Measurements from ENCODE around the gene KCTD8. TPM values are rescaled to one million over a fixed set of nuclear protein-coding genes. Genes with fewer than 3 reads are reported as not detected.

The KCTD8 gene
- total RNA-seq, 4 donors from 2014 or later = 0.63 to 1.5 (median 1.1) TPM; not detected in 1

DNA sequence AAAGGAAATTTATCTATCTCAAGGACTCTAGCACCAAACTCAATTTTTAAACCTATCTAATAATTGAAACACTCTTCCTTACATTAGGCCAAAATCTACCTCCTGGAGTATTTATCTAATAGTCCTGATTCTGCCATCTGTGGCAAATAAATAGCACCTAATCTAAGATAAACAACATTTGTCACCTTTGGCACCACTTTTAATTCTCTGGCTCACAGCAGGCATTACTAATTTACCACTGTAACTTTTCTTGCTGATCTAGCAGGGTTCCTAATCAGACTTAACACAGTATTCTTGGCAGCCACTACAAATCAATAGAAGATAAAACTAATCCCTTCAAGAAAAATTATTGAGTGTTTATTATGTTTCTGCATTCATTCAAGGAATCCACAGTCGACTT lies 161.1 kb downstream of the KCTD8 start:
- Histone ChIP-seq H3K36me3 (no peaks in the 10 kb centered on the region), H3K9me3 (no peaks in the 10 kb centered on the region), H3K27me3 (no peaks in the 10 kb centered on the region), H3K4me1 (no peaks in the 10 kb centered on the region), H3K27ac (no peak overlapping the region), H3K4me3 (no peak overlapping the region)
- TF ChIP-seq, protein P1, sequence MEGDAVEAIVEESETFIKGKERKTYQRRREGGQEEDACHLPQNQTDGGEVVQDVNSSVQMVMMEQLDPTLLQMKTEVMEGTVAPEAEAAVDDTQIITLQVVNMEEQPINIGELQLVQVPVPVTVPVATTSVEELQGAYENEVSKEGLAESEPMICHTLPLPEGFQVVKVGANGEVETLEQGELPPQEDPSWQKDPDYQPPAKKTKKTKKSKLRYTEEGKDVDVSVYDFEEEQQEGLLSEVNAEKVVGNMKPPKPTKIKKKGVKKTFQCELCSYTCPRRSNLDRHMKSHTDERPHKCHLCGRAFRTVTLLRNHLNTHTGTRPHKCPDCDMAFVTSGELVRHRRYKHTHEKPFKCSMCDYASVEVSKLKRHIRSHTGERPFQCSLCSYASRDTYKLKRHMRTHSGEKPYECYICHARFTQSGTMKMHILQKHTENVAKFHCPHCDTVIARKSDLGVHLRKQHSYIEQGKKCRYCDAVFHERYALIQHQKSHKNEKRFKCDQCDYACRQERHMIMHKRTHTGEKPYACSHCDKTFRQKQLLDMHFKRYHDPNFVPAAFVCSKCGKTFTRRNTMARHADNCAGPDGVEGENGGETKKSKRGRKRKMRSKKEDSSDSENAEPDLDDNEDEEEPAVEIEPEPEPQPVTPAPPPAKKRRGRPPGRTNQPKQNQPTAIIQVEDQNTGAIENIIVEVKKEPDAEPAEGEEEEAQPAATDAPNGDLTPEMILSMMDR (IDR thresholded peaks at IDR 0.05) = no peak
- TF ChIP-seq EP300 (IDR thresholded peaks at IDR 0.05) (no peak), POLR2A (IDR thresholded peaks at IDR 0.05) (no peak)
- no peak for DNase-seq (ENCODE audit: low spot score in 2 of 2)
- WGBS, 2 donors = 66 to 80% methylated on average over 1 of the region's 1 CpG

DNA sequence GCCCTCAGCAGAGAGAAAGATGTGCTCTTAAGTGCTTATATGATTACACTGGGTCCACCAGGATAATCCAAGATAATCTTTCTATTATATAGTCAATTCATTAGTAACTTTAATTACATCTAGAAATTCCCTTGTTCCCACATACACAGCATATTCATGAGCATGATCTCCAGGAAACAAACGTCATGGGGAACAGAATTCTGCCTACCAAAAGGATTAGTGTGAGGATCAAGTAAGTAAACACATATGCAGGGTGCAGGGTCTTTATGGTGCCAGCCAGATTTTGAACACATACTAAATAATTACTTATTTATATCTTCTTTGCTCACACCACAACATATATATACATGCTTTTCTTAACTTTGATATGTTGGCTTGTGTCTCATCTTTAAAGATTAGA lies 169.1 kb downstream of the KCTD8 start:
- Histone ChIP-seq H3K36me3 (no peaks in the 10 kb centered on the region), H3K27ac (no peak overlapping the region), H3K27me3 (no peaks in the 10 kb centered on the region), H3K4me1 (no peaks in the 10 kb centered on the region), H3K4me3 (no peak overlapping the region), H3K9me3 (no peaks in the 10 kb centered on the region)
- no peak for DNase-seq (ENCODE audit: low spot score in 2 of 2)
- WGBS, 2 donors = 48 to 55% methylated on average over 1 of the region's 1 CpG
- TF ChIP-seq, protein P1 (IDR thresholded peaks at IDR 0.05) = no peak
- TF ChIP-seq EP300 (IDR thresholded peaks at IDR 0.05) (no peak), POLR2A (IDR thresholded peaks at IDR 0.05) (no peak)

DNA sequence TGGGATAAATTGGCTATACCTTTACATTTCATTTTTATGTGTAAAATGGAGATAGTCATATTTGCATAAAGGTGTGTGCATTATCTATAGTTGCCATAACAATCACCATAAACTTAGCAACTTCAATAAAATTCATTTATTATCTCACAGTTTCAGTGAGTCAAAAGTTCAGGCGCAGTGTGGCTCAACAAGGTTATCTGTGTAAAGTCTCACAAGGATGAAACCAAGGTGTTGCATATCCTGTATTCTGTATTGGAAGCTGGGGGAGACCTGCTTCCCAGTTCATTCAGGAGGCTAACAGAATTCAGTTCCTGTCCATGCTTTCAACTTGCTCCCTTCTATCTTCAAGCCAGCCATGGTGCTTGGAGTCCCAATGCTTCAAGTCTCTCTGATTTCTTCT lies 169.5 kb downstream of the KCTD8 start:
- Histone ChIP-seq H3K4me1 (no peaks in the 10 kb centered on the region), H3K9me3 (no peaks in the 10 kb centered on the region), H3K4me3 (no peak overlapping the region), H3K27ac (no peak overlapping the region), H3K27me3 (no peaks in the 10 kb centered on the region), H3K36me3 (no peaks in the 10 kb centered on the region)
- WGBS, 2 donors = 92 to 100% methylated on average over 1 of the region's 1 CpG
- TF ChIP-seq EP300 (IDR thresholded peaks at IDR 0.05) = no peak
- no peak for DNase-seq (ENCODE audit: low spot score in 2 of 2)

DNA sequence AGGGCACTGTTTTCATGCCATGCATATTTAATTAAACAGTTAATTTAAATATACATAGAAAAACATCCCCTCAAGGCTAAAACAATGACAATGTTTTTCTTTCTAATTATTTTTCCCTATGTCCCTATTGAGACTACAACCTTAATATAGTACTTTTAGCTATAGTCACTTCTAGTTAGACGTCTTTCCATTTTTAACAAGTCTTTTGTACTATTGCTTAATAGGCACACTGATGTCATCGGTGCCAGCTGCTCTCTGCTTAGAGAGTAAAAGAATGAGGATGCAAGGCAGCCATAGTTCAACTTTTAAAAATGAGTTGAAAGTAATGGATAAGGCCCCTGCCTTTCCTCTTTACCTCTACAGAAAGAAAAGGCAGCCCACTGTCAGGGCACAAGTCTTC lies 191.1 kb downstream of the KCTD8 start:
- Histone ChIP-seq H3K27ac (no peak overlapping the region), H3K4me3 (no peak overlapping the region), H3K4me1 (no peaks in the 10 kb centered on the region), H3K27me3 (no peaks in the 10 kb centered on the region), H3K36me3 (no peaks in the 10 kb centered on the region), H3K9me3 (no peaks in the 10 kb centered on the region)
- WGBS, 2 donors = 39% methylated on average over 2 of the region's 2 CpGs
- DNase-seq (ENCODE audit: low spot score in 2 of 2) = no peak
- TF ChIP-seq EP300 (IDR thresholded peaks at IDR 0.05) = no peak
- TF ChIP-seq POLR2A (IDR thresholded peaks at IDR 0.05) = no peak
- TF ChIP-seq, protein P1 (IDR thresholded peaks at IDR 0.05) = no peak

DNA sequence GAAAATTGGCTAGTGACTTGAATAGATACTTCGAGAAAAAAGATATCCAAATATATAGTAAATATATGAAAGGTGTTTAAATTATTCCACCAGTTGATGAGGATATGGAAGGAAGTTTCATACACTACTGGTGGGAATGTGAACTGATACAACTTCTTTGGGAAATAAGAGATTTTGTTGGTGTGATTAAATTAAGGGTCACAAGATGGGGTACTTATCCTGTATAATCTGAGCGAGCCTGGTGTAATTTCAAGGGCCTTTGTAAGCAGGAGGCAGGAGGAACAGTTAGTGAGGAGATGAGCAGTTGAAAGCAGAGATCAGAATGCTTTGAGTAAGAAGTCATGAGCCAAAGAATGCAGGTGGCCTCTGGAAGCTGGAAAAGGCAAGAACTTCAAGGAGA lies 192.2 kb downstream of the KCTD8 start:
- no peaks in the 10 kb centered on the region for H3K4me1 ChIP-seq

More for the DNA sequence above, 192.2 kb downstream of the KCTD8 start:
- DNase-seq (ENCODE audit: low spot score in 2 of 2) = no peak
- no peaks in the 10 kb centered on the region for H3K36me3 ChIP-seq
- no peaks in the 10 kb centered on the region for H3K9me3 ChIP-seq
- H3K27ac ChIP-seq = no peak overlapping the region
- H3K27me3 ChIP-seq = no peaks in the 10 kb centered on the region
- TF ChIP-seq EP300 (IDR thresholded peaks at IDR 0.05) = no peak
- TF ChIP-seq, protein P1 (IDR thresholded peaks at IDR 0.05) = no peak
- TF ChIP-seq POLR2A (IDR thresholded peaks at IDR 0.05) = no peak
- WGBS, 2 donors = 77 to 79% methylated on average over 2 of the region's 2 CpGs
- H3K4me3 ChIP-seq = no peak overlapping the region

Data from tibial nerve (tissue), 4 donors.